Cardiac septum (tissue), 1 donor: ENCODE results near the gene NAGA. TPM values are rescaled to one million over a fixed set of nuclear protein-coding genes. Genes with fewer than 3 reads are reported as not detected.

ENCODE experiments used
- DNase-seq: peaks from one replicate; pipeline ENCODE4 v3.0.0-alpha.2; 2020; ENCODE audit warnings: low spot score
- intact Hi-C: fragments of 100-400 bp; cut with DNase I; formaldehyde crosslinking; loops from one replicate; pipeline ENCODE4 v1.14.0; 2022
- total RNA-seq: library from RNA; stranded (reverse); fragmentation: NEBNext Ultra II Directional; extraction: Animal tissue kit (Norgen Biotek cat#: 25700); gene quantifications from one replicate; pipeline ENCODE4 v1.2.1, GENCODE V29; 2021
- donor health status: DM: no; HTN: no; CAD: no.

Gene NAGA
- total RNA-seq, 1 donor from 2014 or later, result 11.2 TPM

DNA sequence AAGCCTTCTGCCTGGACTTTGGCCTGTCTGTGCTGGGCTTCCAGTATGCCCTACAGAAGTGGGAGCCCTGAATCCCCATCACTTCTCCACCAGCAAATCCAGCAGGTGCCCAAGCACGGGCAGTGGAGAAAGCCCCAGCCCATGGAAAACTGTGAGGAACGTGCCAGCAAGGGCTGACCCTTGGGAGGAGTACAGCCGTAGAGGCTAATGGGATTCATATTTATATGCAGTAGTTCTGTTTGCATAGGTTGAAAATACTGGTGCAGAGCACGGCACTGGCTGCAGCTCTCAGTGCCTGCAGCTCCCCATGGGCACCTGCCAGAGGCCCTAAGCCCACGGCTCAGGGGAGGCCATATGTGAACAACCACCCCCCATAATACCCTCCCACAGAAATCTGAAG lies 10.1 kb downstream of the NAGA start:
- no peak for DNase-seq
- intact Hi-C loops, result no loop called here

DNA sequence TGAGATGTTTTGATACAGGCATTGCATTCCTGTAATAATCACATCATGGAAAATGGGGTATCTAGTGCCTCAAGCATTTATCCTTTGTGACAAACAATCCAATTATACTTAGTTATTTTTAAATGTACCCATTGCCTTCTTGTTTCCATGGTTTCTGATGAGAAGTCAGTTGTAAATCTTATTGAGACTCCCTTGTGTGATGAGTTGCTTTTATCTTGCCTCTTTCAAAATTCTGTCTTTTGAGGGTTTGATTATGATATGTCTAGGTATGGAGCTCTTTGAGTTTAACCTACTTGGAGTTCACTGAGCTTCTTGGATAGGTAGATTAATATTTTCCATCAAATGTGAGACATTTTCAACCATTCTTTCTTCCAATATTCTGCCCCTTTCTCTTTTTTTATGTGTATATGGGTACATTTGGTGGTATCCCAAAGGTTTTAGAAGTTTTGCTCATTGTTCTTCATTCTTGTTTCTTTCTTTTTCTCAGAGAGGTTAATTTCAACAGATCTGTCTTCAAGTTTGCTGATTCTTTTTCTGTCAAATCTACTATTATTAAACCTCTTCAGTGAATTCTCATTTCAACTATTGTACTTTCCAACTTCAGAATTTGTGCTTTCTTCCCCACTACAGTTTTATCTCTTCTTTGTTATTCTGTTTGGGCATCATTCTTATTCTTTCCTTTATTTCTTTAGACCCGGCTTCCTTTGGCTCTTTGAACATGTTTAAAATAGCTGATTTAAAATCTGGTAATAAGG lies 13.7 kb downstream of the NAGA start:
- intact Hi-C loops, result no loop called here
- no peak for DNase-seq

DNA sequence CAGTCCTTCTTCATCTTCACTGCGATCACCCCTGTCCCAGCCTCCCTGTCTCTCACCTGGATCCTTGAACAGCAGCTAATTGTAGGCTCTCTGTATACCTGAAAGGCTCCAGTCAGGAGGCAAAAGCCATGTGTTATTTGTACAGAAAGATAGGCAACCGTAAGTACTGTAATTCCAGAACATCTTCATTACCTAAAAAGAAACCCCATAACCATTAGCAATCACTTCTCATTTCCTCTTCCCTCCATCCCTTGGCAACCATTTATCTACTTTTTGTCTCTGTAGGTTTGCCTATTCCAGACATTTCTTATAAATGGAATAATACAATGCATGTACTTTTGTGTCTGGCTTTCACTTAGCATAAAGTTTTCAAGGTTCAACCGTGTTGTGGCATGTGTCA lies 17.8 kb downstream of the NAGA start:
- intact Hi-C loops, result no loop called here
- no peak for DNase-seq

DNA sequence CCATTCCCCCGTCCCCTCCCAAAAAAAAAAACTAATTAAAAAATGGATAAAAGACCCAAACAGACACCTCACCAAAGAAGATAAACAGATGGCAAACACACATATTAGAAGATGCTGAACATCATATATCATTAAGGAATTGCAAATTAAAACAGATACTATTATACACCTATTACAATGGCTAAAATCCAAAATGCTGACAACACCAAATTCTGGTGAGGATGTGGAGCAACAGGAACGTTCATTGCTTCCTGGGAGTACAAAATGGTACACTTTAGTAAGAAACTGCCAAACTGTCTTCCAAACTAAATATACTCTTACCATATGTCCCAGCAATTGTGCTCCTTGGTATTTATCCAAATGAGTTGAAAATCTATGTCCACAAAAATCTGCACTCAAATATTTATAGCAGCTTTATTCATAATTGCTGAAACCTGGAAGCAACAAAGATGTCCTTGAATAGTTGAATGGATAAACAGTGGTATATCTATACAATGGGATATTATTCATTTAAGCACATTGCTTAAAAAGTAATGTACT lies 19.9 kb downstream of the NAGA start:
- intact Hi-C loops, result no loop called here
- no peak for DNase-seq

DNA sequence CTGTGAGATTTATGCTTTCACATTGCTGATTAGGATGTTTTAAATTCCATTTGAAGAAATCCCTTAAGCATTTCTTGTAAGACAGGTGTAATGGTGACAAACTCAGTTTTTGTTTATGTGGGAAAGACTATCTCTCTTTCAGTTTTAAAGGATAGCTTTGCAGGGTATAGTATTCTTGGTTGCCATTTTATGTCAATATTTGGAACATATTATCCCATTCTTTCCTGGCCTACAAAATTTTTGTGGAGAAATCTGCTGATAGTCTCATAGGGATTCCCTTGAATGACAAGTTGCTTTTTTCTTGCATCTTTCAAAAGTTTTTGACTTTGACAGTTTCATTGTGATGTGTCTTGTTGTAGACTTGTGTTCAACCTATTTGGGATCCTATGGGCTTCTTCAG lies 28.8 kb downstream of the NAGA start:
- DNase-seq, result no peak
- intact Hi-C loops, result no loop called here

DNA sequence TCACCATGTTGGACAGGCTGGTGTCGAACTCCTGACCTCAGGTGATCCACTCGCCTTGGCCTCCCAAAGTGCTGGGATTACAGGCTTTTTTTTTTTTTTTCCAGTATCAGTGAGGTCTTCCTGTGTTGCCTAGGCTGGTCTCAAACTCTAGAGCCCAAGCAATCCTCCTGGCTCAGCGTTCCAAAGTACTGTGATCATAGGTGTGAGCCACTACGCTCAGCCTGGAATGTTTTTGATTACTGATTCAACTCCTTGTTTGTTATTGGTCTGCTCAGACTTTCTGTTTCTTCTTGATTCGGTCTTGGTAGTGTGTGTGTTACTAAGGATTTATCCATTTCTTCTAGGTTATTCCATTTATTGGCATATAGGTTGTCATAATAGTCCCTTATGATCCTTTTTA lies 31.3 kb downstream of the NAGA start:
- DNase-seq, result no peak
- intact Hi-C loops, result no loop called here

DNA sequence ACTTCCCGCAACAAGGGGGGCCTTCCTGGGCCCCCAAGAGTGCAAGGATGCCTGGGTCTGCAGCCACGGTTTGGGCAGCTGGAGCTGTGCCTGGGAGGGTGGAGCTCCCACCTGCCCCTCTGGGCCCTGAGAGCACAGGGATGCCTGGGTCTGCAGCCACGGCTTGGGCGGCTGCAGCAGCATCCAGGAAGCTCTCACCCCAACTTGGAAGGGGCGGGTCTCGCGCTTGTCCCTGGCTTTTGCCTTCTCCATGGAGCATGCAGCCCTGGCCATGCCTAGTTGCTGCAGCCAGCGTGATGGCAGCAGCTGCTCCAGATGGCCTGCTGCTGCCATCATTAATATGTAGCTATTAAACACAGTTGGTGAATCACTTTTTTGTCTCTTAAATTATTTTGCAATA lies 35.4 kb downstream of the NAGA start:
- no peak for DNase-seq
- intact Hi-C loops, result no loop called here

DNA sequence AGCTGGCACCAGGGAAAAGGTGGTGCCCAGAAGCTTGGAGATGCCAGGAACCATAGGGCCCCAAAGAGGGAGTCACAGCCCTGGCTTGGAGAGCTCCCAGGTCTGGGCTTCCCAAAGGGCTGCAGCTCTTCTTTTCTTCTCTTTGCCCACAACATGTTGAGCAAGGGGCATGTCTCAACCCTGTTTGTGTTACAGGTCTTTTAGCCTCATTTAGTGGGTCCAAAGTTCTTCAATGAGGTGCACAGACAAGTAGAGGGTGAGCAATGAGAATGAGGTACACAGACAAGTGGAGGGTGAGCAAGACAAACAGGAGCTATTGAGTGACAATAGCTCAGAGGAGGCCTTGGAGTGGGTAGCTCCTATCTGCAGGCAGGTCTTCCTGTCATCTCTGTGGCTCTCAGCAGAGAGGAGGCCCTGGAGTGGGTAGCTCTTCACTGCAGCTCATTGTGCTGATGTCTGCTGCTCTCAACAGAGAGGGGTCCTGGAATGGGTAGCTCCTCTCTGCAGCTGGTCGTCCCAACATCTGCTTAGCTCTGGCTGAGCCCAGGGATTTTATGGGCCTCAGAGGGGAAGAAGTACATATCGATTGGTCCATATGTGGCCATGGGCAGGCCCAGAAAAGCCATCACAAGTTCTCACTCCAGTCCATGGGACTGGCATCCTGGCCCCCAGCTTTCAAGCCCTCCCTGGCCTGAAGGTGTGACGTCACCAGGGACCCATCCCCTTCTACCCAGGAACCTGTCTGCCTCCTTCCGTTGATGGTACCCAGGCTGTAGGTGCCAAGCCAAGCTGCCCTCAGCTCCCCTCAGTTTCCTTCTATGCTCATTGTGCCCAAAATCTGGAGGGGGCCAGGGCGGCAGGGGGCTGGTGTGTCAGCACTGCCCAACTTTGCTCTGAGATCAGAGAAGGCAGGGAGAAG lies 37.1 kb downstream of the NAGA start:
- intact Hi-C loops, result no loop called here

DNA sequence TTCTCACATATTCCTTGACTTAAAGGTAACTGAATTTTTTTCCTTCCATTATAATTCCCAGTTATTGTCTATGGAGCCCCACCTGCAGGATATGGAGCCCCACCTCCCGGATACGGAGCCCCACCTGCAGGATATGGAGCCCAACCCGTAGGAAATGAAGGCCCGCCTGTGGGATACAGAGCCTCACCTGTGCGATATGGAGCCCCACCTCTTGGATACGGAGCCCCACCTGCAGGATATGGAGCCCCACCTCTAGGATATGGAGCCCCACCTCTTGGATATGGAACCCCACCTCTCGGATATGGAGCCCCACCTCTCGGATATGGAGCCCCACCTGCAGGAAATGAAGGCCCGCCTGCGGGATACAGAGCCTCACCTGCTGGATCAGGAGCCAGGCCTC lies 43.9 kb downstream of the NAGA start:
- intact Hi-C loops, result no loop called here

More for the DNA sequence above, 37.1 kb downstream of the NAGA start:
- DNase-seq, result no peak

DNA sequence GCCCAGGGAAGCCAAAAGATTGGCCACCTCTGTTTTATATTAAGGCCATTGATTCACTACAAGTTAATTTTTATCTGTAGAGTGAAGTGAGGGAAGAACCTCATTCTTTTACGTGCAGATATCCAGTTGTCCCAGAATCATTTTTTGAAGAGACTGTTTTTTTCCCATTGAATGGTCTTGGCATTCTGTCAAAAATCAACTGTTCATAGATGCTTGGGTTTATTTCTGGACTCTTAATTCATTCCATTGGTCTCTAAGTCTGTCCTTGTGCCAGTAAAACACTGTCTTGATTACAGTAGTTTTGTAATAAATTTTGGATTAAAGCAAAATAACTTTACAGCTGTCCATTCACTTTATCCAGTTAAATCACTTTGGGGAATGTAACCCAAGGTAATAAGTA lies 45.2 kb downstream of the NAGA start:
- intact Hi-C loops, result no loop called here

More for the DNA sequence above, 43.9 kb downstream of the NAGA start:
- no peak for DNase-seq

DNA sequence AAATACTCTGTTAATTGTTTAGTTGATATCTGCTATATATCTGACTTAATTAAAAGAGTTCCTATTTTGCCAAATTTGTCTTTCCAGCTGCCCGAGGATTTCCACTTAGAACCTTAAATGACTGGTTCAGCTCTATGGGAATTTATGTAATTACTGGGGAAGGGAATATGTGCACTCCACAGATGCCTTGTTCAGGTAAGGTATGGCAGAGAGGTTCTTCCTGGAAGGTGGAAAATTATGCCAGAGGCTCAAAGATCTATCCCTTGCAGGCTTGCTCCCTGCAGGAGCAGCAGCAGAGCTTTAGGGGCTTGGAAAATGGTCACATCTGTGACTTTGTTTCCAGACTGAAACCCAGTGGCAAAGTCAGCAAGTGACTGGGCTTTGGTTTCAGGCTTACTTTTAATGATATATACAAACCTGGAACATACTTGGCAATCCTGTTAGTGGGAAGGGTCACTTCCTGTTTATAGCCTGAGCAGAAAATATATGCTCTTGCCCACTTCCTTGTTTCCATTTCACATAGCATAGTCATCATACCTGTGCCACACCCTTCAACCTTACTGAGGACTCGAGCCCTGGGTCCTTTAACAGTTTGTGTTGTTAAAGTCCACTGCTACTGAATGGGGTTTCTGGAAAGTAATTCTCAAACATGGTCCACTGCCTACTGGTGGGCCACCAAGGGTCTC lies 48.3 kb downstream of the NAGA start:
- intact Hi-C loops, result no loop called here
- no peak for DNase-seq

More for the DNA sequence above, 45.2 kb downstream of the NAGA start:
- no peak for DNase-seq

DNA sequence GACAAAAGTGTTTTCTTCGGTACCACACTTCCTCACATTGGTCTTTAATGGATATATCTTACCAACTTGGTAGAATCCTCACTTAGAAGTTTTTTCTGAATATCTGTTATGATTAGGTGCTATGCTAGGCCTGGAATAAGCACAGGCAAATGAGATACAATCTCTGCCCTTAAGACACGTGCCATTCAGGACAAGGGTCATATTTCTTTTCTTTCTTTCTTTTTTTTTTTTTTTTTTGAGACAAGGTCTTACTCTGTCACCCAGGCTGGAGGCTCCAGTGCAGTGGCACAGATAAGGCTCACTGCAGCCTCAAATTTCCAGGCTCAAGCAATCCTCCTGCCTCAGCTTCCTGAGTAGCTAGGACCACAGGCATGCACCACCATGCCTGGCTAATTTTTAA lies 49.0 kb downstream of the NAGA start:
- DNase-seq, result no peak
- intact Hi-C loops, result no loop called here

DNA sequence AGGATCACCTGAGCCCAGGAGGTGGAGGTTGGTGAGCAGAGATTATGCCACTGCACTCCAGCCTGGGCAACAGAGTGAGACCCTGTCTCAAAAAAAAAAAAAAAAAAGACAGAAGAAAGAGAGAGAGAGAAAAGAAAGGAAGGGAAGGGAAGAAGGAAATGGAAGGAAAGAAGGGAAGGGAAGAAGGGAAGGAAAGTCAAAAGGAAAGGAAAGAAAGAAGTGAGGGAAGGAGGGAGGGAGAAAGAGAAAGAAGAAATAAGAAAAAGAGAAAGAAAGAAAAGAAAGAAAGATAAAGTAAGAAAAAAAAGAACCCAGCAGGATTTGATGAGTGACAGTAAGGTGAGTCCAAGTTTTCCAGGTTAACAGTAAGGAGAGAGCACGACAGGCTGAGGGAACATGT lies 52.4 kb downstream of the NAGA start:
- intact Hi-C loops, result no loop called here
- DNase-seq, result no peak

DNA sequence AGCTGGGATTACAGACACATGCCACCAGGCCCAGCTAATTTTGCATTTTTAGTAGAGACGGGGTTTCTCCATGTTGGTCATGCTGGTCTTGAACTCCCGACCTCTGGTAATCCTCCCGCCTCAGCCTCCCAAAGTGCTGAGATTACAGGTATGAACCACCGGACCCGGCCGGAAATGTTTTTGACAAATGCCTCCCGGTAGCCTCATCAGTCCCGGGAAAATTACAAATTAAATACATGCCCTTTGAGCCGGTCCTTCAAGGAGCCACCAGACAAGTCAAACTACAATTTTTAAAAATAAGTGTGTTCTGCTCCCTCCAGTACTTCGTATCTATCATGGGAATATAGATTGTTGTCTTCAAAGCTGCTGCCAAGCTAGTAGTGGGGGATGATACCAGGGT lies 54.5 kb downstream of the NAGA start:
- intact Hi-C loops, result no loop called here
- DNase-seq, result no peak

DNA sequence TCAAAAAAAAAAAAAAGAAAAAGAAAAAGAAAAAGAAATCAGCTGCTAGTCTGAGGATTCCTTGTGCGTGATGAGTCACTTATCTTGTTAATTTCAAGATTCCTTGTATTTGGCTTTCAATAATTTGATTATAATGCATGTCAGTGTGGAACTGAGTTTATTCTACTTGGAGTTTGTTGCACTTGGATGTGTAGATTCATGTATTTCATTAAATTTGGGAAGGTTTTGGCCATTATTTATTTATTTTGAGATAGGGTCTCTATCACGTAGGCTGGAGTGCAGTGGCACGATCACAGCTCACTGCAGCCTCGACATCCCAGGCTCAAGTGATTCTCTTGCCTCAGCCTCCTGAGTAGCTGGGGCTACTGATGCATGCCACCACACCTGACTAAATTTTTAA lies 57.2 kb downstream of the NAGA start:
- intact Hi-C loops, result no loop called here

DNA sequence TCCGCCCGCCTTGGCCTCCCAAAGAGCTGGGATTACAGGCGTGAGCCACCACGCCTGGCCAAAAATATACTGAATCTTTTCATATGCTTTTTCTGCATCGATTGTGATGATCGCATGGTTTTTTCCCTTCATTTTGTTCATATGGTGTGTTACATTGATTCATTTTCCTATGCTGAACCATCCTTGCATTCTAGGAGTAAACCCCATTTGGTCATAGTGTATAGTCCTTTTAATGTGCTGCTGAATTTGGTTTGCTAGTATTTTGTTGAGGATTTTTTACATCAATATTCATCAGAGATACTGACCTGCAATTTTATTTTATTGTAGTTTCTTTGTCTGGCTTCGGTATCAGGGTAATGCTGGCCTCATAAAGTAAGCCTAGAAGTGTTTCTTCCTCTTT lies 59.8 kb downstream of the NAGA start:
- intact Hi-C loops, result no loop called here
- no peak for DNase-seq

More for the DNA sequence above, 57.2 kb downstream of the NAGA start:
- DNase-seq, result no peak
